Activated naive CD4-positive, alpha-beta T cell treated with anti-CD3 and anti-CD28 coated beads, Interleukin-2, amount 50 U/mL, for 24 hours (primary cell): ENCODE measurements around the gene ATG7.

Experiments used
- H3K27ac Mint-ChIP-seq: one replicate; pipeline ENCODE4 v1.8.0; 2021; ENCODE audit warnings: mild to moderate bottlenecking, mixed read lengths
- H3K27me3 Mint-ChIP-seq: one replicate; pipeline ENCODE4 v1.8.0; 2021; ENCODE audit warnings: mixed read lengths
- H3K36me3 Mint-ChIP-seq: one replicate; pipeline ENCODE4 v1.8.0; 2021; ENCODE audit warnings: mixed read lengths
- H3K4me1 Mint-ChIP-seq: one replicate; pipeline ENCODE4 v1.8.0; 2021; ENCODE audit warnings: mixed read lengths
- H3K4me3 Mint-ChIP-seq: one replicate; pipeline ENCODE4 v1.8.0; 2021; ENCODE audit warnings: mild to moderate bottlenecking, mixed read lengths
- H3K9me3 Mint-ChIP-seq: one replicate; pipeline ENCODE4 v1.8.0; 2021; ENCODE audit warnings: mixed read lengths

The ATG7 gene

DNA sequence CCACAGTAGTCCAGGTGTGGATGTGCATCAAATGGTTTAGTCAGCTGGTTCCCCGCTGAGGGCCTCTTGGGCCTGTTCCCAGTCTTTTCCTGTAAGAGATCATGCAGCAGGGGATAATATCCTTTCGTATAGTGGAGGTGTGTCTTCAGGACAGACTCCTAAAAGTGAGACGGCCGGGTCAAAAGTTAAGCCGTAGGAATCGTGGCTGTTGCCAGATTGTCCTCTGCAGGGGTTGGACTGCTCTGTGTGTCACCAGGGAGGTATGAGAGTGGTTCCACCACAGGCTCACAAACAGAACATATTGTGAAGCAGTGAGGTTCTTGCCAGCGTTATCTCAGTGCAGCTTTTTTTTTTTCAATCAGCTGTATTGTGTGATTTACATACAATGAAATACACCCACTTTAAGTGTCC, 276.5 kb downstream of the ATG7 start:
- no peak overlapping the region for H3K4me3 Mint-ChIP-seq
- no peaks in the 10 kb centered on the region for H3K27me3 Mint-ChIP-seq
- peaks cover 14% of the 10 kb centered on the region for H3K36me3 Mint-ChIP-seq
- H3K27ac Mint-ChIP-seq = no peak overlapping the region
- no peaks in the 10 kb centered on the region for H3K9me3 Mint-ChIP-seq
- peaks cover 15% of the 10 kb centered on the region for H3K4me1 Mint-ChIP-seq

GRCh38 chr3:11549580-11550140, 277.5 kb downstream of the ATG7 start:
- Mint-ChIP-seq H3K27ac (no peak overlapping the region), H3K4me1 (peaks cover 15% of the 10 kb centered on the region)

GRCh38 chr3:11551036-11551435, 278.8 kb downstream of the ATG7 start:
- H3K27me3 Mint-ChIP-seq = no peaks in the 10 kb centered on the region
- peak overlapping the region; percentile 23 for H3K27ac Mint-ChIP-seq
- peaks cover 14% of the 10 kb centered on the region for H3K36me3 Mint-ChIP-seq
- peaks cover 15% of the 10 kb centered on the region for H3K4me1 Mint-ChIP-seq
- no peak overlapping the region for H3K4me3 Mint-ChIP-seq
- H3K9me3 Mint-ChIP-seq = no peaks in the 10 kb centered on the region

More at GRCh38 chr3:11549580-11550140, 277.5 kb downstream of the ATG7 start:
- Mint-ChIP-seq H3K27me3 (no peaks in the 10 kb centered on the region), H3K4me3 (no peak overlapping the region), H3K36me3 (peaks cover 14% of the 10 kb centered on the region), H3K9me3 (no peaks in the 10 kb centered on the region)

- peaks cover 15% of the 10 kb centered on the region for H3K4me1 Mint-ChIP-seq
- H3K9me3 Mint-ChIP-seq = no peaks in the 10 kb centered on the region
- H3K27ac Mint-ChIP-seq = peak overlapping the region; percentile 35
- H3K27me3 Mint-ChIP-seq = no peaks in the 10 kb centered on the region
- no peak overlapping the region for H3K4me3 Mint-ChIP-seq
- peaks cover 9% of the 10 kb centered on the region for H3K36me3 Mint-ChIP-seq
Observed at GRCh38 chr3:11552289-11553264, 280.4 kb downstream of the ATG7 start.

DNA sequence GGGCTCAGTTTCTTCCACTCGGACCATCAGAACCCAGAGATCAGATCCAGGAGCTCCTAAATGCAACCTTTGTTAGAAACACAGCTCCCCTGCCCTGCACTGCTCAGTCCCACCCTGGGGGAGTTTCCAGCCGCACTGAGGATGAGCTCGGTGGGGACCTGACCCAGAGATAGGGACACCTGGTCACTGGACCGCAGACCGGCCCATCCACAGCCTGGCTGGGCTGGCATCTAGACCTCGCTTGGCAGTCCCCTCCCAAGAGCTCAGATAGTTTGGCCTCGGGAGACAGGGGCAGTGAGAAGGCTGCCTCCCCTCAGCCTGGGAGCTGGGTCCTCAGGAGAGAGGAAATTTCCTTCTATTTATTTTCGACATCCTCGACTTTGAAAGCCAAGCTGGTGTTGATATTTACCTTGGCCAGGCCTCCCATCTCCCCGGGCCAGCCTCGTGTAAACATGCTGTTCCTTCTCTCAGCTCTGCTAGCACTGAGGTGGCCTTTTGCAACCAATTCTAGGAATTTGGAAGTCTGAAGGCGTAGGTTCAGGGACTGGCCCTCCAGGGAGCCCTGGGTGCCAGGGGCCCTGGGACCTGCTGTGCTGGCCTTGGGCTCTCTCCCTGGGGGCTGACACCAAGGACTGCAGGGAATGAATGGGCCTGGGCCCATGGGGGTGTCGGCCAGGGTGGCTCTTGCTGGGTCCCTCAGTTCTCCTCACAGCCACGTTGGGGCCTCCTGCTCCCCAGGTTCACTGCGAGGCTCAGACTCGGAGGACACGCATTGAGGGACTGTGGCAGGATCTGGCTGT, 281.4 kb downstream of the ATG7 start:
- peaks cover 13% of the 10 kb centered on the region for H3K4me1 Mint-ChIP-seq
- H3K27me3 Mint-ChIP-seq = no peaks in the 10 kb centered on the region
- H3K36me3 Mint-ChIP-seq = peaks cover 9% of the 10 kb centered on the region
- H3K27ac Mint-ChIP-seq = no peak overlapping the region
- no peak overlapping the region for H3K4me3 Mint-ChIP-seq
- no peaks in the 10 kb centered on the region for H3K9me3 Mint-ChIP-seq

- H3K27me3 Mint-ChIP-seq = no peaks in the 10 kb centered on the region
- H3K4me3 Mint-ChIP-seq = no peak overlapping the region
- H3K9me3 Mint-ChIP-seq = no peaks in the 10 kb centered on the region
- H3K4me1 Mint-ChIP-seq = peaks cover 9% of the 10 kb centered on the region
- no peak overlapping the region for H3K27ac Mint-ChIP-seq
- H3K36me3 Mint-ChIP-seq = peaks cover 9% of the 10 kb centered on the region
Observed at GRCh38 chr3:11554236-11554610, 282.0 kb downstream of the ATG7 start.

- no peak overlapping the region for H3K4me3 Mint-ChIP-seq
- H3K27me3 Mint-ChIP-seq = no peaks in the 10 kb centered on the region
- H3K36me3 Mint-ChIP-seq = peaks cover 9% of the 10 kb centered on the region
- H3K9me3 Mint-ChIP-seq = no peaks in the 10 kb centered on the region
- H3K27ac Mint-ChIP-seq = no peak overlapping the region
- peaks cover 9% of the 10 kb centered on the region for H3K4me1 Mint-ChIP-seq
Observed at GRCh38 chr3:11554666-11555065, 282.5 kb downstream of the ATG7 start.

GRCh38 chr3:11555211-11555782, 283.1 kb downstream of the ATG7 start:
- H3K36me3 Mint-ChIP-seq = peaks cover 9% of the 10 kb centered on the region
- H3K4me3 Mint-ChIP-seq = no peak overlapping the region
- H3K9me3 Mint-ChIP-seq = no peaks in the 10 kb centered on the region
- H3K27me3 Mint-ChIP-seq = no peaks in the 10 kb centered on the region
- H3K27ac Mint-ChIP-seq = no peak overlapping the region
- H3K4me1 Mint-ChIP-seq = peaks cover 9% of the 10 kb centered on the region

GRCh38 chr3:11555881-11556633, 283.9 kb downstream of the ATG7 start:
- Mint-ChIP-seq H3K36me3 (peaks cover 6% of the 10 kb centered on the region), H3K4me1 (peaks cover 3% of the 10 kb centered on the region), H3K27ac (no peak overlapping the region), H3K4me3 (no peak overlapping the region), H3K27me3 (no peaks in the 10 kb centered on the region), H3K9me3 (no peaks in the 10 kb centered on the region)

DNA sequence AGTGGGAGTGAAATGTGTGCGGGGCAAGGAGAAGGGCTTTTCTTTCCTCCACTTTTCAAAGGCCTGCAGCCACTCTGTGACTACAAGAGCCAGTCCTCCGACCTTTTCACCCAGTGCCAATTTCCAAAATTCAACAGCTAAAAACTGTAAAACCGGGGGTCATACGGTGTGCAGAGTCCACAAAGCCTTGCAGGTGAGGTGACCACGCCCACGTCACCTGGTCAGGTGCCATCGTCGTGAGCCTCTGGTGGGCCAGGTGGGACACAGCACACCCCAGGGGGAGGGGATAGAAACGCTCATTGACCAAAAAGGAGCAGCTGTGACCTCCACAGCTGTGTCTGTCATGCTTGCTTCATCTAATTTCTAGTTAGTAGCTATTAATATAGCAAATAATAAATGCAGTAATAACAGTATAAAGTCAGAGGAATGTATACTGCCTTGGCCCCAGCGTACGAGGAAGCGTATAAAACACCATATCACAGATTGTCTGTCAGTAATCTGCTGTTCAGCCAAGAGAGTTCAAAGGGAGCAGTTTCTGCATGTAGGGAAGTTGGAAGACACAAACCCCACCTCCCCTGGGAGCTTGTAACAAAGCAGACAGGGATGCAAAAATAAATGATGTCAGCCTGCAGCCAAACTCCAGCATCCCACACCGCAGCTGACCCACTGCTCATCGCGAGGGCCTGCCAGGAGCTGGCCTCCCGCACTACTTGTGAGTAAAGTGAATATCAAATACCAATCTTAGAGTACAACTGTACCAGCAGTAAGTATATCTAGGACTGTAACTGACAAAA, 284.9 kb downstream of the ATG7 start:
- no peaks in the 10 kb centered on the region for H3K9me3 Mint-ChIP-seq
- peak overlapping the region; percentile 30 for H3K27ac Mint-ChIP-seq
- H3K4me1 Mint-ChIP-seq = no peaks in the 10 kb centered on the region
- H3K4me3 Mint-ChIP-seq = no peak overlapping the region
- no peaks in the 10 kb centered on the region for H3K27me3 Mint-ChIP-seq
- peaks cover 6% of the 10 kb centered on the region for H3K36me3 Mint-ChIP-seq

- Mint-ChIP-seq H3K4me1 (no peaks in the 10 kb centered on the region), H3K27me3 (no peaks in the 10 kb centered on the region)
Observed at GRCh38 chr3:11558002-11558401, 285.8 kb downstream of the ATG7 start.

GRCh38 chr3:11558411-11558903, 286.3 kb downstream of the ATG7 start:
- no peaks in the 10 kb centered on the region for H3K9me3 Mint-ChIP-seq
- H3K4me1 Mint-ChIP-seq = no peaks in the 10 kb centered on the region
- peak overlapping the region; percentile 79 for H3K27ac Mint-ChIP-seq
- no peak overlapping the region for H3K4me3 Mint-ChIP-seq
- H3K36me3 Mint-ChIP-seq = peaks cover 2% of the 10 kb centered on the region
- H3K27me3 Mint-ChIP-seq = no peaks in the 10 kb centered on the region

More at GRCh38 chr3:11558002-11558401, 285.8 kb downstream of the ATG7 start:
- Mint-ChIP-seq H3K27ac (peak overlapping the region; percentile 79), H3K9me3 (no peaks in the 10 kb centered on the region), H3K4me3 (no peak overlapping the region), H3K36me3 (peaks cover 2% of the 10 kb centered on the region)

DNA sequence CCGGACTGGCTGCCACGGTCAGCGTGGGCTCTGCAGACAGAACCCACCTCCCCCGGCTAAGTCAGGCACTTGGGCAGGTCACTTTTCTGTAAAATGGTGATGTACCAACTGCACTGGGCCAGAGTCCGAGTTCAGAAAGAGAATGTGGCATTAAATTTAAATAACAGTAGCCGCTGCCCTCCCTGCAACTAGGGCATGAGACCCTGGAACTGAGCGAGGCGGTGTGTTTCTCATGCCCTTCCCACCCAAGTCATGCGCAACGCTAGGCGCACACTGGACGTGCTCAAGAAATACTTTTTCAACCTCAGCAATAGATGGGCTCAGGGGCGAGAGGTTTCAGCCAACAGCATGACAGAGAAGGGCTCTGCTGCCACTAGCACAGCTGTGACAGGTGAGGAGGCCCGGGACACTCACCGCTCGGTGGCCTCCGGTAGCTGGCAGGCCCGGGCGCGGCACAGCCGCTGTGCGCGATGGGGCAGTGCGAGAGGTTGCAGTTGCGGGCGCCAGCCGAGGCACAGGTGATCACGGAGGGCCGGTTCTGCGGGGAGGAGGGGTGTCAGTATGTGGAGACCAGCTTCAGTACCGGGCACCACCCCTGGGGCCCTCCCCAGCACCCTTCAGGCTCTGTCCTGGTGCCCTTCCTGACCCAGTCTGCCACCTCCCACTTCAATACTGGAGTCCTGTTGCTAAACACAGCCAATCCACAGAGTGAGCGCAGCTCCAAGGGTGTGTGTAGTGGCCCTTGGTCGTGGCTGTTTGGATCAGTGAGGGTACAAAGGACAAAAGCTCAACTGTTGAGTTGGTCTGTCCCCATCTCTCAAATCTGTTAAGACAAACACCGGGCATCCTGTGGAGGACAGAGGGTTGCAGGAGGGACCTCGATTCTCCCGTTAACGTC, 287.0 kb downstream of the ATG7 start:
- Mint-ChIP-seq H3K36me3 (peaks cover 5% of the 10 kb centered on the region), H3K4me3 (no peak overlapping the region), H3K4me1 (no peaks in the 10 kb centered on the region), H3K27me3 (no peaks in the 10 kb centered on the region), H3K9me3 (no peaks in the 10 kb centered on the region), H3K27ac (no peak overlapping the region)
